ENCODE measurements around the gene XPR1.

GRCh38 chr1:180849031-180849775, 217.4 kb downstream of the XPR1 start:
- TF ChIP-seq CTCF (IDR thresholded peaks at IDR 0.05) (no peak), POLR2A (IDR thresholded peaks at IDR 0.05) (no peak)
